Mesenchymal stem cell (in vitro differentiated cells and primary cell): Measurements from ENCODE around the gene AAGAB.
"Not testable (repeated sequence)": the region's sequence is repeated elsewhere in the genome, so short reads cannot be mapped to it uniquely, and the experiment has no call there.

Experiments
- DNase-seq: peaks from one replicate; pipeline ENCODE4 v3.0.0-alpha.2; 2013
- H2AFZ ChIP-seq: one replicate; pipeline ENCODE4 v1.6.1; 2013; ENCODE audit warnings: low read depth, mild to moderate bottlenecking, control low read depth, inconsistent platforms, low read length, moderate library complexity
- H2AK5ac ChIP-seq: 2 replicates; pipeline ENCODE4 v1.6.1; 2013; ENCODE audit warnings: low read length, moderate library complexity, mild to moderate bottlenecking, inconsistent platforms; ENCODE audit not compliant: severe bottlenecking
- H2BK120ac ChIP-seq: one replicate; pipeline ENCODE4 v1.6.1; 2013; ENCODE audit warnings: low read depth, mild to moderate bottlenecking, inconsistent platforms, low read length, moderate library complexity
- H2BK12ac ChIP-seq, 2 experiments: one replicate each; pipeline ENCODE4 v1.6.1; 2013; ENCODE audit warnings: inconsistent platforms in 2 of 2, low read length in 2 of 2, mild to moderate bottlenecking in 2 of 2, moderate library complexity in 2 of 2, control low read depth in 1 of 2
- H2BK15ac ChIP-seq: one replicate; pipeline ENCODE4 v1.6.1; 2013; ENCODE audit warnings: mild to moderate bottlenecking, low read depth, inconsistent platforms; ENCODE audit not compliant: poor library complexity, severe bottlenecking
- H2BK5ac ChIP-seq: 2 replicates; pipeline ENCODE4 v1.6.1; 2013; ENCODE audit warnings: low read depth, mild to moderate bottlenecking, low read length, control low read depth, inconsistent platforms; ENCODE audit not compliant: poor library complexity, severe bottlenecking
- H3K14ac ChIP-seq, 2 experiments: one replicate each; pipeline ENCODE4 v1.6.1; 2013; ENCODE audit warnings: inconsistent platforms in 2 of 2, low read length in 2 of 2, control low read depth in 1 of 2, mild to moderate bottlenecking in 1 of 2, moderate library complexity in 1 of 2
- H3K18ac ChIP-seq, 2 experiments: one replicate each; pipeline ENCODE4 v1.6.1; 2013; ENCODE audit warnings: inconsistent platforms in 2 of 2, low read length in 2 of 2, control low read depth in 1 of 2, low read depth in 1 of 2, mild to moderate bottlenecking in 1 of 2
- H3K23ac ChIP-seq, 2 experiments: one replicate each; pipeline ENCODE4 v1.6.1; 2013; ENCODE audit warnings: inconsistent platforms in 2 of 2, low read length in 2 of 2, mild to moderate bottlenecking in 2 of 2, moderate library complexity in 2 of 2, control low read depth in 1 of 2
- H3K27ac ChIP-seq: 2 replicates; pipeline ENCODE4 v1.5.1; 2013; ENCODE audit warnings: mild to moderate bottlenecking, moderate library complexity, low read length, control low read depth, inconsistent platforms; ENCODE audit not compliant: poor library complexity, severe bottlenecking
- H3K27me3 ChIP-seq, 2 experiments: 2 replicates each; pipeline versions ENCODE4 v1.6.1 to v1.7.0; 2013; ENCODE audit warnings: low read length in 2 of 2, mild to moderate bottlenecking in 2 of 2, moderate library complexity in 2 of 2, control low read depth in 1 of 2, inconsistent platforms in 1 of 2; ENCODE audit not compliant: control insufficient read depth in 1 of 2, insufficient read depth in 1 of 2
- H3K36me3 ChIP-seq, 2 experiments: 2 replicates each; pipeline versions ENCODE4 v1.6.1 to v1.7.0; 2013; ENCODE audit warnings: low read length in 2 of 2, control low read depth in 1 of 2, inconsistent platforms in 1 of 2, low read depth in 1 of 2, mild to moderate bottlenecking in 1 of 2; ENCODE audit not compliant: insufficient read depth in 2 of 2, control insufficient read depth in 1 of 2
- H3K4ac ChIP-seq, 2 experiments: one replicate each; pipeline ENCODE4 v1.6.1; 2013; ENCODE audit warnings: inconsistent platforms in 2 of 2, low read length in 2 of 2, mild to moderate bottlenecking in 2 of 2, moderate library complexity in 2 of 2, control low read depth in 1 of 2, low read depth in 1 of 2
- H3K4me1 ChIP-seq: 2 replicates; pipeline ENCODE4 v1.6.1; 2013; ENCODE audit warnings: low read depth, low read length, control low read depth; ENCODE audit not compliant: control insufficient read depth, insufficient read depth
- H3K4me2 ChIP-seq: 2 replicates; pipeline ENCODE4 v1.6.1; 2013; ENCODE audit warnings: low read length, mild to moderate bottlenecking, inconsistent platforms; ENCODE audit not compliant: poor library complexity, severe bottlenecking
- H3K4me3 ChIP-seq, 2 experiments: 2 replicates each; pipeline versions ENCODE4 v1.5.1 to v1.7.0; 2013; ENCODE audit warnings: low read length in 2 of 2, mild to moderate bottlenecking in 2 of 2, control low read depth in 1 of 2, low read depth in 1 of 2; ENCODE audit not compliant: insufficient read depth in 1 of 2
- H3K79me1 ChIP-seq: replicated peaks from 2 replicates; pipeline ENCODE4 v1.6.1; 2013; ENCODE audit warnings: mild to moderate bottlenecking, control low read depth, low read length, inconsistent platforms; ENCODE audit not compliant: poor library complexity, severe bottlenecking
- H3K9ac ChIP-seq: 2 replicates; pipeline ENCODE4 v1.7.0; 2013; ENCODE audit warnings: mild to moderate bottlenecking, low read length, moderate library complexity
- H3K9me3 ChIP-seq: 2 replicates; pipeline ENCODE4 v1.7.0; 2013; ENCODE audit warnings: mild to moderate bottlenecking, low read length; ENCODE audit not compliant: control insufficient read depth
- H4K8ac ChIP-seq: one replicate; pipeline ENCODE4 v1.6.1; 2013; ENCODE audit warnings: inconsistent platforms, mild to moderate bottlenecking, low read length, moderate library complexity
- H4K91ac ChIP-seq: one replicate; pipeline ENCODE4 v1.6.1; 2013; ENCODE audit warnings: mild to moderate bottlenecking, low read length, inconsistent platforms
- WGBS: methylation state at CpG from one replicate; pipeline ENCODE4 v1.1.7; 2013; ENCODE audit warnings: mixed read lengths; 5-methylcytosine and 5-hydroxymethylcytosine counted together

AAGAB gene

GRCh38 chr15:67296684-67297083, 42.2 kb upstream of the AAGAB start:
- Histone ChIP-seq H4K91ac (no peak overlapping the region), H3K79me1 (no peaks in the 10 kb centered on the region), H2BK15ac (no peak overlapping the region), H2BK5ac (no peak overlapping the region), H3K23ac (no peak overlapping the region), H3K4me2 (no peak overlapping the region), H2AFZ (no peak overlapping the region), H3K14ac (no peak overlapping the region), H3K18ac (no peak overlapping the region), H3K27me3 (no peaks in the 10 kb centered on the region), H2BK120ac (no peak overlapping the region), H3K4me3 (no peak overlapping the region), H2AK5ac (no peak overlapping the region), H3K27ac (no peak overlapping the region), H3K9ac (no peak overlapping the region), H3K4me1 (no peaks in the 10 kb centered on the region), H3K9me3 (no peaks in the 10 kb centered on the region), H3K36me3 (no peaks in the 10 kb centered on the region), H3K4ac (no peak overlapping the region), H4K8ac (no peak overlapping the region), H2BK12ac (no peak overlapping the region)
- 65% methylated on average over 1 of the region's 1 CpG for WGBS
- DNase-seq: no peak

- Histone ChIP-seq H3K14ac (no peak overlapping the region), H2AFZ (no peak overlapping the region), H2BK5ac (no peak overlapping the region), H3K4me1 (no peaks in the 10 kb centered on the region), H3K4ac (no peak overlapping the region), H3K18ac (no peak overlapping the region), H3K27ac (no peak overlapping the region), H4K91ac (no peak overlapping the region), H2AK5ac (no peak overlapping the region), H2BK120ac (no peak overlapping the region), H3K9me3 (no peaks in the 10 kb centered on the region), H3K4me3 (no peak overlapping the region), H3K4me2 (no peak overlapping the region), H2BK12ac (no peak overlapping the region), H3K23ac (no peak overlapping the region), H4K8ac (peak overlapping the region; percentile 27), H3K27me3 (no peaks in the 10 kb centered on the region), H2BK15ac (no peak overlapping the region), H3K9ac (no peak overlapping the region), H3K36me3 (no peaks in the 10 kb centered on the region), H3K79me1 (no peaks in the 10 kb centered on the region)
- WGBS: 77% methylated on average over 5 of the region's 5 CpGs
- no peak for DNase-seq
These were observed 41.7 kb upstream of the AAGAB start for GRCh38 chr15:67296188-67296587.

- Histone ChIP-seq H3K23ac (no peak overlapping the region), H3K79me1 (no peaks in the 10 kb centered on the region), H2BK5ac (no peak overlapping the region), H3K14ac (no peak overlapping the region), H3K9ac (no peak overlapping the region), H3K27ac (no peak overlapping the region), H3K4me2 (no peak overlapping the region), H2BK15ac (no peak overlapping the region), H3K4me3 (no peak overlapping the region), H3K27me3 (no peaks in the 10 kb centered on the region), H3K4me1 (no peaks in the 10 kb centered on the region), H3K4ac (no peak overlapping the region), H2BK12ac (no peak overlapping the region), H3K9me3 (peaks cover 16% of the 10 kb centered on the region), H3K36me3 (no peaks in the 10 kb centered on the region), H4K8ac (no peak overlapping the region), H4K91ac (no peak overlapping the region), H2AK5ac (no peak overlapping the region), H2BK120ac (no peak overlapping the region), H2AFZ (no peak overlapping the region), H3K18ac (no peak overlapping the region)
- no peak for DNase-seq
- WGBS: 100% methylated on average over 1 of the region's 1 CpG
These were observed 35.9 kb upstream of the AAGAB start for GRCh38 chr15:67290319-67290718.

- H3K27me3 ChIP-seq, DNase-seq, H3K79me1 ChIP-seq, H2BK15ac ChIP-seq, H3K27ac ChIP-seq, H3K4ac ChIP-seq, H3K4me2 ChIP-seq, H3K18ac ChIP-seq, H3K4me3 ChIP-seq, H2BK120ac ChIP-seq, H2BK5ac ChIP-seq, H3K9ac ChIP-seq, H3K14ac ChIP-seq, H3K36me3 ChIP-seq, H2AK5ac ChIP-seq, H2AFZ ChIP-seq, H4K91ac ChIP-seq, H3K4me1 ChIP-seq, H4K8ac ChIP-seq, H3K23ac ChIP-seq, H2BK12ac ChIP-seq: not testable (repeated sequence)
- H3K9me3 ChIP-seq: peaks cover 19% of the 10 kb centered on the region
- 83% methylated on average over 3 of the region's 6 CpGs for WGBS
These were observed 31.9 kb upstream of the AAGAB start for GRCh38 chr15:67286400-67286799.
